ENCODE data around the gene IP6K1. TPM values are rescaled to one million over a fixed set of nuclear protein-coding genes. Genes with fewer than 3 reads are reported as not detected.

Gene IP6K1
- total RNA-seq, 2 experiments from 2014 or later: 27.4 to 30.9 TPM

GRCh38 chr3:49703956-49704355, 82.4 kb downstream of the IP6K1 start:
- no peaks in the 10 kb centered on the region for H3K9me3 ChIP-seq (ENCODE audit: low read length)
- no peak overlapping the region for H3K4me2 ChIP-seq (ENCODE audit: low read length)
- intact Hi-C loops (cut with micrococcal nuclease; ENCODE audit: unreplicated experiment): loop anchor here (1.0 to 5.0 kb wide), 3 partner anchors 15 to 203 kb away; partner anchors contain the start of gene AMIGO3
- no peak overlapping the region for H3K27ac ChIP-seq (ENCODE audit: low read depth, low read length, poor library complexity, severe bottlenecking)
- TF ChIP-seq CTCF (conservative IDR thresholded peaks at IDR 0.05; ENCODE audit: low read length) (no peak), EZH2phosphoT487 (IDR thresholded peaks at IDR 0.05; ENCODE audit: borderline replicate concordance, low read depth, low read length) (no peak)
- no TSS peak for BruUV-seq (replicated peaks)
- ChIA-PET CTCF (ENCODE audit: unreplicated experiment) (no interaction called here), POLR2A (no interaction called here)
- peaks cover 11% of the 10 kb centered on the region; the same call in 1 of the 2 replicates for H3K36me3 ChIP-seq (ENCODE audit: insufficient read depth, low read length)
- no peaks in the 10 kb centered on the region for H3K79me2 ChIP-seq (ENCODE audit: insufficient read depth, low read depth, low read length)
- no peak overlapping the region for H3K4me3 ChIP-seq (ENCODE audit: low read depth, low read length, poor library complexity, severe bottlenecking)
- no peak for DNase-seq (ENCODE audit: low spot score)
- no peaks in the 10 kb centered on the region for H3K9me2 ChIP-seq (ENCODE audit: insufficient read depth, low read length)
- H3K4me1 ChIP-seq (ENCODE audit: insufficient read depth, low read length, poor library complexity, severe bottlenecking): no peaks in the 10 kb centered on the region
- no peaks in the 10 kb centered on the region for H4K20me1 ChIP-seq (ENCODE audit: insufficient read depth, low read length)
- H2AFZ ChIP-seq (ENCODE audit: low read length): no peak overlapping the region

- POLR2A ChIA-PET: interaction anchor here (0.6 kb wide), 1 partner anchor 119 kb away, joined by 4 read pairs; no protein-coding TSS in a partner anchor
- Histone ChIP-seq H3K79me2 (ENCODE audit: insufficient read depth, low read depth, low read length) (no peaks in the 10 kb centered on the region), H4K20me1 (ENCODE audit: insufficient read depth, low read length) (no peaks in the 10 kb centered on the region), H2AFZ (ENCODE audit: low read length) (no peak overlapping the region), H3K4me3 (ENCODE audit: low read depth, low read length, poor library complexity, severe bottlenecking) (no peak overlapping the region), H3K9me3 (ENCODE audit: low read length) (no peaks in the 10 kb centered on the region), H3K4me1 (ENCODE audit: insufficient read depth, low read length, poor library complexity, severe bottlenecking) (no peaks in the 10 kb centered on the region), H3K9me2 (ENCODE audit: insufficient read depth, low read length) (no peaks in the 10 kb centered on the region), H3K36me3 (ENCODE audit: insufficient read depth, low read length) (peaks cover 11% of the 10 kb centered on the region; the same call in 1 of the 2 replicates), H3K27ac (ENCODE audit: low read depth, low read length, poor library complexity, severe bottlenecking) (no peak overlapping the region), H3K4me2 (ENCODE audit: low read length) (no peak overlapping the region)
- CTCF ChIA-PET (ENCODE audit: unreplicated experiment): no interaction called here
- intact Hi-C loops (cut with micrococcal nuclease; ENCODE audit: unreplicated experiment): loop anchor here (1.0 to 5.0 kb wide), 3 partner anchors 16 to 204 kb away; partner anchors contain the start of gene AMIGO3
- TF ChIP-seq EZH2phosphoT487 (IDR thresholded peaks at IDR 0.05; ENCODE audit: borderline replicate concordance, low read depth, low read length): no peak
- peak; percentile 81 for TF ChIP-seq CTCF (conservative IDR thresholded peaks at IDR 0.05; ENCODE audit: low read length)
- BruUV-seq (replicated peaks): no TSS peak
- peak; percentile 76 for DNase-seq (ENCODE audit: low spot score)
These were observed 82.9 kb downstream of the IP6K1 start for GRCh38 chr3:49703443-49703927.

GRCh38 chr3:49702672-49703071, 83.7 kb downstream of the IP6K1 start:
- Histone ChIP-seq H3K4me2 (ENCODE audit: low read length) (no peak overlapping the region), H3K36me3 (ENCODE audit: insufficient read depth, low read length) (peaks cover 11% of the 10 kb centered on the region; the same call in 1 of the 2 replicates), H3K79me2 (ENCODE audit: insufficient read depth, low read depth, low read length) (no peaks in the 10 kb centered on the region), H2AFZ (ENCODE audit: low read length) (no peak overlapping the region), H4K20me1 (ENCODE audit: insufficient read depth, low read length) (no peaks in the 10 kb centered on the region), H3K27ac (ENCODE audit: low read depth, low read length, poor library complexity, severe bottlenecking) (no peak overlapping the region), H3K9me3 (ENCODE audit: low read length) (no peaks in the 10 kb centered on the region), H3K4me1 (ENCODE audit: insufficient read depth, low read length, poor library complexity, severe bottlenecking) (no peaks in the 10 kb centered on the region), H3K9me2 (ENCODE audit: insufficient read depth, low read length) (no peaks in the 10 kb centered on the region), H3K4me3 (ENCODE audit: low read depth, low read length, poor library complexity, severe bottlenecking) (no peak overlapping the region)
- intact Hi-C loops (cut with micrococcal nuclease; ENCODE audit: unreplicated experiment): loop anchor here (1.0 to 5.0 kb wide), 3 partner anchors 17 to 205 kb away; partner anchors contain the start of gene AMIGO3
- ChIA-PET POLR2A (no interaction called here), CTCF (ENCODE audit: unreplicated experiment) (no interaction called here)
- TF ChIP-seq CTCF (conservative IDR thresholded peaks at IDR 0.05; ENCODE audit: low read length) (no peak), EZH2phosphoT487 (IDR thresholded peaks at IDR 0.05; ENCODE audit: borderline replicate concordance, low read depth, low read length) (no peak)
- BruUV-seq (replicated peaks): no TSS peak
- no peak for DNase-seq (ENCODE audit: low spot score)
